ENCODE data around the gene RELN.

Gene RELN

GRCh38 chr7:103685646-103686045 lies 303.8 kb downstream of the RELN start:
- no peaks in the 10 kb centered on the region for H3K79me2 ChIP-seq (ENCODE audit: insufficient read depth, low read length)
- no peaks in the 10 kb centered on the region for H3F3A ChIP-seq (ENCODE audit: insufficient read depth, low read length)
- no peaks in the 10 kb centered on the region for H3K9me2 ChIP-seq (ENCODE audit: low read depth, low read length)
- no peak overlapping the region for H2AFZ ChIP-seq (ENCODE audit: low read length)
- H3K36me3 ChIP-seq (ENCODE audit: insufficient read depth, low read length), result no peaks in the 10 kb centered on the region
- H3K4me2 ChIP-seq (ENCODE audit: low read length), result no peak overlapping the region
- no peaks in the 10 kb centered on the region for H4K20me1 ChIP-seq (ENCODE audit: insufficient read depth, low read length)
- no peaks in the 10 kb centered on the region for H3K4me1 ChIP-seq (ENCODE audit: insufficient read depth, low read length, severe bottlenecking)
- TF ChIP-seq EZH2 (IDR thresholded peaks at IDR 0.05; ENCODE audit: borderline replicate concordance, low read length) (no peak), CTCF (IDR thresholded peaks at IDR 0.05; ENCODE audit: low read length) (no peak)
- no peak overlapping the region for H3K4me3 ChIP-seq (ENCODE audit: low read depth, low read length, poor library complexity, severe bottlenecking)
- H3K9ac ChIP-seq (ENCODE audit: low read length), result no peak overlapping the region
- no peaks in the 10 kb centered on the region for H3K27me3 ChIP-seq (ENCODE audit: insufficient read depth, low read length)
- H3K27ac ChIP-seq (ENCODE audit: low read depth, low read length, poor library complexity, severe bottlenecking), result no peak overlapping the region
- H3K9me3 ChIP-seq (ENCODE audit: low read length), result no peaks in the 10 kb centered on the region

GRCh38 chr7:103683348-103683747 lies 306.1 kb downstream of the RELN start:
- H3K9me2 ChIP-seq (ENCODE audit: low read depth, low read length), result no peaks in the 10 kb centered on the region
- no peak overlapping the region for H3K9ac ChIP-seq (ENCODE audit: low read length)
- no peaks in the 10 kb centered on the region for H3K9me3 ChIP-seq (ENCODE audit: low read length)
- H3K4me3 ChIP-seq (ENCODE audit: low read depth, low read length, poor library complexity, severe bottlenecking), result no peak overlapping the region
- no peaks in the 10 kb centered on the region for H3K27me3 ChIP-seq (ENCODE audit: insufficient read depth, low read length)
- no peaks in the 10 kb centered on the region for H3K79me2 ChIP-seq (ENCODE audit: insufficient read depth, low read length)
- H3F3A ChIP-seq (ENCODE audit: insufficient read depth, low read length), result no peaks in the 10 kb centered on the region
- H3K4me1 ChIP-seq (ENCODE audit: insufficient read depth, low read length, severe bottlenecking), result no peaks in the 10 kb centered on the region
- H2AFZ ChIP-seq (ENCODE audit: low read length), result no peak overlapping the region
- TF ChIP-seq EZH2 (IDR thresholded peaks at IDR 0.05; ENCODE audit: borderline replicate concordance, low read length), result no peak
- no peak for TF ChIP-seq CTCF (IDR thresholded peaks at IDR 0.05; ENCODE audit: low read length)
- H3K27ac ChIP-seq (ENCODE audit: low read depth, low read length, poor library complexity, severe bottlenecking), result no peak overlapping the region
- no peaks in the 10 kb centered on the region for H3K36me3 ChIP-seq (ENCODE audit: insufficient read depth, low read length)
- no peaks in the 10 kb centered on the region for H4K20me1 ChIP-seq (ENCODE audit: insufficient read depth, low read length)
- H3K4me2 ChIP-seq (ENCODE audit: low read length), result no peak overlapping the region

DNA sequence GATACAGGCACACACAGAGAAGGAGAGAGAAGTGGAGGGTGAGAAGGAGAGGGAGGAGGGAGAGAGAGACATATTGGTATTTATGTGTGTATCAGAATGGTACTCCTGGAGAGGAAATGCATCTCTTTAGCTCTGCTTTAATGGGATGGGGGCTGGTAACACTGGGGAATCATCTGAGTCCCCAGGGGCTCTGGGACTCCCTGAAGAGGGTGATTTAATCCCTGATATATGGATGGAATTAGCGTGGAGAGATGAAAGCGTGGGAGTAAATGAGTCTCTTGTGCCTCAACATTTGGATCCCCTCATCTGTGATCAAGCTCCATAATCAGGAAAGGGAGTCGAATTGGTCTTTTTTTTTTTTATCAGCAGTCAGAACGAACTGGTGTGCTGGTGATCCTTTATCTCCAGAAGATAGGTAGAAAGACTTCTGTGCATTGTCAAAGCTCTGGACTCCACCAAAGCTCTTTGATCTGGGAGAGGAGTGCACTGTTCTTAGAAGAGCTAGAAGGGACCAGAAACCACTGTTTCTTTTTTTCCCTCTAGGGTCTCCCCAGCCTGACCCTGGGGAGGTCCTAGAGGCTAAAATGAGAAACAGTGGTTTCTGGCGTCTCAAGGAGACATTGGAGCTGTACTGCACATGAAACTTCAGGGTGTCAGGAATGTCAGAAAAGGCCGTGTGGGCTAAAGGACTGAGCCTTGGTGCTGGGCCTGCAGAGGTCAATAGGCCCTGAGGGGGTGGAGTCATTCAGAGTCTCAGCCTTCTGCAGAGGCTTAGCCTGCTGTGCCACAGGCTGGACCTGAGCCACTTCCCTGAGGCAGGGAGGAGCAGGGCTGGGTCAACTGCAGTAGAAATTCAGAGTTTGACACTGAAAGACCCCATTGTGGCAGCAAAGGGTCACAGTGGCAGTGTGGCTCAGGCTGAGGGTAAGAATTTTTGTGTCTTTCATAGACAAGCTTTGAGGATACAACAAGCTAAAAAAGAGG lies 309.0 kb downstream of the RELN start:
- no peak overlapping the region for H3K27ac ChIP-seq (ENCODE audit: low read depth, low read length, poor library complexity, severe bottlenecking)
- no peaks in the 10 kb centered on the region for H3K4me1 ChIP-seq (ENCODE audit: insufficient read depth, low read length, severe bottlenecking)
- H4K20me1 ChIP-seq (ENCODE audit: insufficient read depth, low read length), result no peaks in the 10 kb centered on the region
- no peaks in the 10 kb centered on the region for H3K36me3 ChIP-seq (ENCODE audit: insufficient read depth, low read length)
- no peak overlapping the region for H3K4me3 ChIP-seq (ENCODE audit: low read depth, low read length, poor library complexity, severe bottlenecking)
- no peaks in the 10 kb centered on the region for H3K27me3 ChIP-seq (ENCODE audit: insufficient read depth, low read length)
- no peaks in the 10 kb centered on the region for H3K79me2 ChIP-seq (ENCODE audit: insufficient read depth, low read length)
- no peak overlapping the region for H2AFZ ChIP-seq (ENCODE audit: low read length)
- H3F3A ChIP-seq (ENCODE audit: insufficient read depth, low read length), result no peaks in the 10 kb centered on the region
- no peaks in the 10 kb centered on the region for H3K9me3 ChIP-seq (ENCODE audit: low read length)
- no peaks in the 10 kb centered on the region for H3K9me2 ChIP-seq (ENCODE audit: low read depth, low read length)
- H3K9ac ChIP-seq (ENCODE audit: low read length), result no peak overlapping the region
- TF ChIP-seq CTCF (IDR thresholded peaks at IDR 0.05; ENCODE audit: low read length) (no peak), EZH2 (IDR thresholded peaks at IDR 0.05; ENCODE audit: borderline replicate concordance, low read length) (no peak)
- no peak overlapping the region for H3K4me2 ChIP-seq (ENCODE audit: low read length)

All from OCI-LY1 (cell line).